ENCODE results near the gene SMARCB1.

- TF ChIP-seq BACH2 (CRISPR knock-in tag; IDR thresholded peaks at IDR 0.05; ENCODE audit: borderline replicate concordance) = no peak
- TF ChIP-seq CSDC2 (CRISPR knock-in tag; IDR thresholded peaks at IDR 0.05) = no peak
- TF ChIP-seq TOX (CRISPR knock-in tag; IDR thresholded peaks at IDR 0.05; ENCODE audit: borderline replicate concordance) = no peak
- TF ChIP-seq RARB (CRISPR knock-in tag; IDR thresholded peaks at IDR 0.05) = no peak
- no peak for TF ChIP-seq ARNTL (CRISPR knock-in tag; IDR thresholded peaks at IDR 0.05; ENCODE audit: borderline replicate concordance, low read depth)
- TF ChIP-seq, protein P1, sequence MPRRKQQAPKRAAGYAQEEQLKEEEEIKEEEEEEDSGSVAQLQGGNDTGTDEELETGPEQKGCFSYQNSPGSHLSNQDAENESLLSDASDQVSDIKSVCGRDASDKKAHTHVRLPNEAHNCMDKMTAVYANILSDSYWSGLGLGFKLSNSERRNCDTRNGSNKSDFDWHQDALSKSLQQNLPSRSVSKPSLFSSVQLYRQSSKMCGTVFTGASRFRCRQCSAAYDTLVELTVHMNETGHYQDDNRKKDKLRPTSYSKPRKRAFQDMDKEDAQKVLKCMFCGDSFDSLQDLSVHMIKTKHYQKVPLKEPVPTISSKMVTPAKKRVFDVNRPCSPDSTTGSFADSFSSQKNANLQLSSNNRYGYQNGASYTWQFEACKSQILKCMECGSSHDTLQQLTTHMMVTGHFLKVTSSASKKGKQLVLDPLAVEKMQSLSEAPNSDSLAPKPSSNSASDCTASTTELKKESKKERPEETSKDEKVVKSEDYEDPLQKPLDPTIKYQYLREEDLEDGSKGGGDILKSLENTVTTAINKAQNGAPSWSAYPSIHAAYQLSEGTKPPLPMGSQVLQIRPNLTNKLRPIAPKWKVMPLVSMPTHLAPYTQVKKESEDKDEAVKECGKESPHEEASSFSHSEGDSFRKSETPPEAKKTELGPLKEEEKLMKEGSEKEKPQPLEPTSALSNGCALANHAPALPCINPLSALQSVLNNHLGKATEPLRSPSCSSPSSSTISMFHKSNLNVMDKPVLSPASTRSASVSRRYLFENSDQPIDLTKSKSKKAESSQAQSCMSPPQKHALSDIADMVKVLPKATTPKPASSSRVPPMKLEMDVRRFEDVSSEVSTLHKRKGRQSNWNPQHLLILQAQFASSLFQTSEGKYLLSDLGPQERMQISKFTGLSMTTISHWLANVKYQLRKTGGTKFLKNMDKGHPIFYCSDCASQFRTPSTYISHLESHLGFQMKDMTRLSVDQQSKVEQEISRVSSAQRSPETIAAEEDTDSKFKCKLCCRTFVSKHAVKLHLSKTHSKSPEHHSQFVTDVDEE (CRISPR knock-in tag; IDR thresholded peaks at IDR 0.05) = no peak
- no peak for TF ChIP-seq CREB5 (CRISPR knock-in tag; IDR thresholded peaks at IDR 0.05; ENCODE audit: low read depth)
These were observed 58.0 kb downstream of the SMARCB1 start for GRCh38 chr22:23844739-23845202.
